GM23248 (cell line): ENCODE results near the gene KHSRP. TPM values are rescaled to one million over a fixed set of nuclear protein-coding genes. Genes with fewer than 3 reads are reported as not detected.

Experiments
- DNase-seq: peaks from one replicate; pipeline ENCODE4 v3.0.0-alpha.2; 2015
- H2AFZ ChIP-seq: fragments of 200-600 bp; sonication (generic); 2 replicates; pipeline ENCODE4 v1.6.1; 2016; ENCODE audit warnings: antibody characterized with exemption
- H3F3A ChIP-seq: fragments of 200-600 bp; sonication (generic); 2 replicates; pipeline ENCODE4 v1.6.1; 2016; ENCODE audit warnings: mild to moderate bottlenecking, antibody characterized with exemption, mixed run types; ENCODE audit not compliant: insufficient read depth
- H3K27ac ChIP-seq: fragments of 200-600 bp; sonication (generic); 2 replicates; pipeline ENCODE4 v1.5.1; 2016; ENCODE audit warnings: mild to moderate bottlenecking
- H3K27me3 ChIP-seq: fragments of 200-600 bp; sonication (generic); replicated peaks from 2 replicates; pipeline ENCODE4 v1.6.1; 2016; ENCODE audit warnings: mild to moderate bottlenecking; ENCODE audit not compliant: insufficient read depth
- H3K36me3 ChIP-seq: fragments of 200-600 bp; sonication (generic); 2 replicates; pipeline ENCODE4 v1.6.1; 2016; ENCODE audit warnings: low read depth, mild to moderate bottlenecking
- H3K4me1 ChIP-seq: fragments of 200-600 bp; sonication (generic); 2 replicates; pipeline ENCODE4 v1.6.1; 2016; ENCODE audit warnings: mild to moderate bottlenecking; ENCODE audit not compliant: insufficient read depth
- H3K4me2 ChIP-seq: fragments of 200-600 bp; sonication (generic); one replicate; pipeline ENCODE4 v1.6.1; 2016; ENCODE audit warnings: mild to moderate bottlenecking; ENCODE audit not compliant: unreplicated experiment
- H3K4me3 ChIP-seq: fragments of 200-600 bp; sonication (generic); 2 replicates; pipeline ENCODE4 v1.5.1; 2016; ENCODE audit warnings: mild to moderate bottlenecking
- H3K79me2 ChIP-seq: fragments of 200-600 bp; sonication (generic); 2 replicates; pipeline ENCODE4 v1.6.1; 2016; ENCODE audit warnings: mild to moderate bottlenecking; ENCODE audit not compliant: insufficient read depth
- H3K9ac ChIP-seq: fragments of 200-600 bp; sonication (generic); 2 replicates; pipeline ENCODE4 v1.6.1; 2016; ENCODE audit warnings: mild to moderate bottlenecking
- H3K9me2 ChIP-seq: fragments of 200-600 bp; sonication (generic); 2 replicates; pipeline ENCODE4 v1.6.1; 2016; ENCODE audit warnings: mixed run types, mild to moderate bottlenecking, moderate library complexity; ENCODE audit not compliant: insufficient read depth
- H3K9me3 ChIP-seq: fragments of 200-600 bp; sonication (generic); one replicate; pipeline ENCODE4 v1.6.1; 2017; ENCODE audit warnings: low read depth
- H4K20me1 ChIP-seq: fragments of 200-600 bp; sonication (generic); 2 replicates; pipeline ENCODE4 v1.6.0; 2016; ENCODE audit not compliant: insufficient read depth
- EZH2 ChIP-seq: fragments of 200-600 bp; sonication (generic); IDR thresholded peaks from 2 replicates; pipeline ENCODE4 v1.6.1; 2018; ENCODE audit warnings: antibody characterized with exemption, mild to moderate bottlenecking; ENCODE audit not compliant: insufficient read depth, poor library complexity, severe bottlenecking
- EZH2phosphoT487 ChIP-seq: fragments of 200-600 bp; sonication (generic); IDR thresholded peaks from 2 replicates; pipeline ENCODE4 v1.6.1; 2018; ENCODE audit warnings: antibody characterized with exemption, moderate library complexity, mild to moderate bottlenecking, low read depth; ENCODE audit not compliant: insufficient read depth
- WGBS, 2 experiments: methylation state at CpG; one replicate each; pipeline ENCODE4 v1.1.6; 2015 to 2017; ENCODE audit warnings: low lambda C conversion rate in 2 of 2, low coverage in 1 of 2; ENCODE audit errors: missing lambda C conversion rate in 2 of 2; 5-methylcytosine and 5-hydroxymethylcytosine counted together
- in situ Hi-C: fragments of 300-500 bp; cut with MboI; formaldehyde crosslinking; loops from 2 replicates; pipeline ENCODE4 v1.15.0; 2020
- polyA plus RNA-seq: library from polyadenylated mRNA; unstranded; fragments of >200 nt; fragmentation: Nextera tagmentation; extraction: Ambion mirVana; gene quantifications from 2 replicates; pipeline ENCODE4 v1.2.1, GENCODE V29; 2016
- total RNA-seq: library from RNA; depleted of rRNA; stranded (reverse); fragments of >200 nt; shearing (Covaris generic); gene quantifications from 2 replicates; pipeline ENCODE4 v1.2.3, GENCODE V29; 2014

The KHSRP gene
- total and polyA plus RNA-seq, 2 experiments from 2014 or later = 17.3 to 61.6 TPM

GRCh38 chr19:6376512-6377190, 48.0 kb downstream of the KHSRP start:
- Histone ChIP-seq H3K9me2 (no peaks in the 10 kb centered on the region), H3K36me3 (peaks cover 16% of the 10 kb centered on the region; the same call in 1 of the 2 replicates), H3K9me3 (no peaks in the 10 kb centered on the region), H3K4me3 (no peak overlapping the region), H3K4me2 (no peak overlapping the region), H3K4me1 (peaks cover 10% of the 10 kb centered on the region), H3K79me2 (no peaks in the 10 kb centered on the region), H3K27ac (no peak overlapping the region), H3K9ac (no peak overlapping the region), H3F3A (peaks cover 23% of the 10 kb centered on the region; the same call in 1 of the 2 replicates), H2AFZ (no peak overlapping the region), H4K20me1 (no peaks in the 10 kb centered on the region), H3K27me3 (no peaks in the 10 kb centered on the region)
- peak; percentile 37 for DNase-seq
- in situ Hi-C loops = no loop called here
- WGBS, 2 experiments = 56 to 58% methylated on average over 18 to 19 of the region's 19 CpGs
- TF ChIP-seq EZH2 = no peak
- TF ChIP-seq EZH2phosphoT487 = no peak

- no peak for DNase-seq
- in situ Hi-C loops = no loop called here
- peaks cover 10% of the 10 kb centered on the region for H3K4me1 ChIP-seq
- no peaks in the 10 kb centered on the region for H4K20me1 ChIP-seq
- H3K4me3 ChIP-seq = no peak within 1 kb of the TSS
- peaks cover 11% of the 10 kb centered on the region; the same call in 1 of the 2 replicates for H3K36me3 ChIP-seq
- H3K9ac ChIP-seq = no peak within 1 kb of the TSS
- H3K9me2 ChIP-seq = no peaks in the 10 kb centered on the region
- no peak for TF ChIP-seq EZH2phosphoT487
- no peak for TF ChIP-seq EZH2
- H3F3A ChIP-seq = peaks cover 23% of the 10 kb centered on the region; the same call in 1 of the 2 replicates
- H3K9me3 ChIP-seq = no peaks in the 10 kb centered on the region
- no peaks in the 10 kb centered on the region for H3K27me3 ChIP-seq
- no peak within 1 kb of the TSS for H3K27ac ChIP-seq
- H3K79me2 ChIP-seq = no peaks in the 10 kb centered on the region
- no peak within 1 kb of the TSS for H2AFZ ChIP-seq
- 88 to 91% methylated on average over 25 of the region's 25 CpGs for WGBS, 2 experiments
- H3K4me2 ChIP-seq = no peak within 1 kb of the TSS
These were observed 49.1 kb downstream of the KHSRP start, which contains the start of gene PSPN for GRCh38 chr19:6375411-6376010. PSPN (minus strand) TSS chr19:6375933; CDS start chr19:6375849, 84 bp downstream.

- 91 to 94% methylated on average over 18 to 28 of the region's 29 CpGs for WGBS, 2 experiments
- H4K20me1 ChIP-seq = no peaks in the 10 kb centered on the region
- H3F3A ChIP-seq = peaks cover 24% of the 10 kb centered on the region; the same call in 1 of the 2 replicates
- TF ChIP-seq EZH2 (no peak), EZH2phosphoT487 (no peak)
- H3K9me3 ChIP-seq = no peaks in the 10 kb centered on the region
- no peaks in the 10 kb centered on the region for H3K9me2 ChIP-seq
- no peak overlapping the region for H3K27ac ChIP-seq
- no peak overlapping the region for H3K9ac ChIP-seq
- H3K27me3 ChIP-seq = no peaks in the 10 kb centered on the region
- H3K36me3 ChIP-seq = peaks cover 6% of the 10 kb centered on the region; the same call in 1 of the 2 replicates
- H3K79me2 ChIP-seq = no peaks in the 10 kb centered on the region
- no peak overlapping the region for H2AFZ ChIP-seq
- H3K4me1 ChIP-seq = peaks cover 10% of the 10 kb centered on the region
- no peak for DNase-seq
- H3K4me3 ChIP-seq = no peak overlapping the region
- no peak overlapping the region for H3K4me2 ChIP-seq
- in situ Hi-C loops = no loop called here
These were observed 49.8 kb downstream of the KHSRP start for GRCh38 chr19:6374711-6375410.

GRCh38 chr19:6374161-6374709, 50.4 kb downstream of the KHSRP start:
- Histone ChIP-seq H3K4me2 (peak overlapping the region; percentile 58), H3K36me3 (0 out of 2 replicates have a peak, but pooled peaks cover 3% of the 10 kb centered on the region), H3F3A (peaks cover 30% of the 10 kb centered on the region; the same call in 1 of the 2 replicates), H3K9ac (peak overlapping the region; percentile 75; the same call in 1 of the 2 replicates), H3K27ac (no peak overlapping the region), H3K9me3 (no peaks in the 10 kb centered on the region), H3K4me1 (peaks cover 10% of the 10 kb centered on the region), H3K27me3 (no peaks in the 10 kb centered on the region), H3K79me2 (no peaks in the 10 kb centered on the region), H2AFZ (peak overlapping the region; percentile 58; the same call in 1 of the 2 replicates), H3K4me3 (peak overlapping the region; percentile 67), H3K9me2 (no peaks in the 10 kb centered on the region), H4K20me1 (no peaks in the 10 kb centered on the region)
- 51 to 63% methylated on average over 29 of the region's 29 CpGs for WGBS, 2 experiments
- in situ Hi-C loops = no loop called here
- no peak for TF ChIP-seq EZH2phosphoT487
- no peak for TF ChIP-seq EZH2
- DNase-seq = no peak
